Ectodermal cell (in vitro differentiated cells): Measurements from ENCODE around the gene SERP1.

Source experiments
- H3K27ac ChIP-seq: 2 replicates; pipeline ENCODE4 v1.7.0; 2013; ENCODE audit warnings: mild to moderate bottlenecking, low read depth, low read length; ENCODE audit not compliant: insufficient read depth, poor library complexity, severe bottlenecking
- H3K27me3 ChIP-seq: 2 replicates; pipeline ENCODE4 v1.7.0; 2013; ENCODE audit warnings: mild to moderate bottlenecking, low read length; ENCODE audit not compliant: insufficient read depth, control insufficient read depth, poor library complexity, severe bottlenecking
- H3K36me3 ChIP-seq: one replicate; pipeline ENCODE4 v1.7.0; 2013; ENCODE audit warnings: low read length; ENCODE audit not compliant: control insufficient read depth, insufficient read depth
- H3K4me1 ChIP-seq: one replicate; pipeline ENCODE4 v1.7.0; 2013; ENCODE audit warnings: low read length; ENCODE audit not compliant: control insufficient read depth, insufficient read depth
- H3K4me3 ChIP-seq: 2 replicates; pipeline ENCODE4 v1.7.0; 2013; ENCODE audit warnings: low read depth, low read length, control low read depth; ENCODE audit not compliant: insufficient read depth
- H3K9me3 ChIP-seq: 2 replicates; pipeline ENCODE4 v1.7.0; 2013; ENCODE audit warnings: mild to moderate bottlenecking, low read length, moderate library complexity; ENCODE audit not compliant: control insufficient read depth
- WGBS, 2 experiments: methylation state at CpG; one replicate each; pipeline ENCODE4 v1.1.7; 2013; ENCODE audit warnings: missing lambda C conversion rate in 2 of 2; 5-methylcytosine and 5-hydroxymethylcytosine counted together

Gene SERP1

GRCh38 chr3:150494411-150494977, 51.8 kb downstream of the SERP1 start:
- no peaks in the 10 kb centered on the region for H3K27me3 ChIP-seq
- no peak overlapping the region for H3K27ac ChIP-seq
- no peak overlapping the region for H3K4me3 ChIP-seq
- no peaks in the 10 kb centered on the region for H3K9me3 ChIP-seq
- H3K4me1 ChIP-seq, result no peaks in the 10 kb centered on the region
- WGBS, 2 experiments, result 96 to 97% methylated on average over 5 of the region's 5 CpGs
- no peaks in the 10 kb centered on the region for H3K36me3 ChIP-seq
